ENCODE data around the gene SERPINB6.

SERPINB6 gene

DNA sequence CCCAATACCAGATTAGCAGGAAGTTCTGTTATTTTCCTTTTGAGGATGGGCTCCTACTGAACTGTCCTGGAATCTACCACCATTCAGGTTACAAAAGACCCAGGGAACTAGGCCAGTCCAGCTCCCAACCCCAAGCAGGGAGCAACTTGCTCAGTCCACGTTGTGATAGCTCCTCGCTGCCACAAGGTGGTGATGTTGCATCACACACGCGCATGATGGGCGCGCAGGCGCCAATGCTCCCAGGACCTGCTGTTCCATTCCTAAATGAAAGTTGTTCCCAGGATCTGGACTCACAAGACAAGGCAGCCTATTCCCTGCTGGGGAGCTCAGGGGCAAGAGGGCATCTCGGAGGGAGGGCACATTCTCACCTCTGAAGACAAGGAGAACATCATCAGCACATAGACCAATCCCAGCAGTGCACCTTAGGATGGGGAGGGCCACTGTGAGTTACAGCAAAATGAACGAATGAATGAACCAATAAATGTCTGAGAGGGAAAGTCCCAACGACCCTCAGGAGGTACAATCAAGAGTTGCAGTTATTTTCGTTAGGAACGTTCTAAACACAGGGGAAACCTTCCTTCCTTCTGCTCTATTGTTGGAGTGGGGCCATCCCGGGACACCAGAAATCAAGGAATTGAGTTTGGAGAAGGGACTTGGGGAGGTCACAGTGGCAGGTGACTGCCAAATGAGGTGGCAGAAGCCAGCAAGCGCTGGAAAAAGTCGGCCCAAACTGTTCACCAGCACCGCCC, 27.1 kb upstream of the SERPINB6 start:
- TF ChIP-seq, protein P1, sequence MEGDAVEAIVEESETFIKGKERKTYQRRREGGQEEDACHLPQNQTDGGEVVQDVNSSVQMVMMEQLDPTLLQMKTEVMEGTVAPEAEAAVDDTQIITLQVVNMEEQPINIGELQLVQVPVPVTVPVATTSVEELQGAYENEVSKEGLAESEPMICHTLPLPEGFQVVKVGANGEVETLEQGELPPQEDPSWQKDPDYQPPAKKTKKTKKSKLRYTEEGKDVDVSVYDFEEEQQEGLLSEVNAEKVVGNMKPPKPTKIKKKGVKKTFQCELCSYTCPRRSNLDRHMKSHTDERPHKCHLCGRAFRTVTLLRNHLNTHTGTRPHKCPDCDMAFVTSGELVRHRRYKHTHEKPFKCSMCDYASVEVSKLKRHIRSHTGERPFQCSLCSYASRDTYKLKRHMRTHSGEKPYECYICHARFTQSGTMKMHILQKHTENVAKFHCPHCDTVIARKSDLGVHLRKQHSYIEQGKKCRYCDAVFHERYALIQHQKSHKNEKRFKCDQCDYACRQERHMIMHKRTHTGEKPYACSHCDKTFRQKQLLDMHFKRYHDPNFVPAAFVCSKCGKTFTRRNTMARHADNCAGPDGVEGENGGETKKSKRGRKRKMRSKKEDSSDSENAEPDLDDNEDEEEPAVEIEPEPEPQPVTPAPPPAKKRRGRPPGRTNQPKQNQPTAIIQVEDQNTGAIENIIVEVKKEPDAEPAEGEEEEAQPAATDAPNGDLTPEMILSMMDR (conservative IDR thresholded peaks at IDR 0.05) = peak; percentile 73
- H3K27ac ChIP-seq = peak overlapping the region; percentile 25; the same call in 1 of the 2 replicates

DNA sequence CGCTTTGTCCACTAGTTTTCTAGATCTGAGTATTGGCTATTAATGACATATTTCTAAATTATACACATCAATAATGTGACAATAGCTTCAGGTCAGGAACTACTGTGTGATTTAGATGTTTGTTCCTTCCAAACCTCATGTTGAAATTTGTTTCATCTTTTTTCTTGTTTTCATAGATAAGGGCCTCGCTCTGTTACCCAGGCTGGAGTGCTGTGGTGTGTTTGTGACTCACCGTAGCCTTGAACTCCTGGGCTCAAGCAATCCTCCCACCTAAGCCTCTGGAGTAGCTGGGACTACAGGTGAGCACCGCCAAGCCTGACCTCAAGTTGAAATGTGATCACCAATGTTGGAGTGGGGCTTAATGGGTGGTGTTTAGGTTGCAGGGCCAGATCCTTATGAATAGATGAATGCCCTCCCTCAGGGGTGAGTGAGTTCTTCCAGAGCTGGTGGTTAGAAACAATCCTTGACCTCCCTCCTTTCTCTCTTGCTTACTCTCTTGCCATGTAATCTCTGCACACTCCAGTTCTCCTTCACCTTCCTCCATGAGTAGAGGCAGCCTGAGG, 22.5 kb upstream of the SERPINB6 start:
- TF ChIP-seq, protein P1 (conservative IDR thresholded peaks at IDR 0.05) = no peak
- no peak overlapping the region for H3K27ac ChIP-seq

DNA sequence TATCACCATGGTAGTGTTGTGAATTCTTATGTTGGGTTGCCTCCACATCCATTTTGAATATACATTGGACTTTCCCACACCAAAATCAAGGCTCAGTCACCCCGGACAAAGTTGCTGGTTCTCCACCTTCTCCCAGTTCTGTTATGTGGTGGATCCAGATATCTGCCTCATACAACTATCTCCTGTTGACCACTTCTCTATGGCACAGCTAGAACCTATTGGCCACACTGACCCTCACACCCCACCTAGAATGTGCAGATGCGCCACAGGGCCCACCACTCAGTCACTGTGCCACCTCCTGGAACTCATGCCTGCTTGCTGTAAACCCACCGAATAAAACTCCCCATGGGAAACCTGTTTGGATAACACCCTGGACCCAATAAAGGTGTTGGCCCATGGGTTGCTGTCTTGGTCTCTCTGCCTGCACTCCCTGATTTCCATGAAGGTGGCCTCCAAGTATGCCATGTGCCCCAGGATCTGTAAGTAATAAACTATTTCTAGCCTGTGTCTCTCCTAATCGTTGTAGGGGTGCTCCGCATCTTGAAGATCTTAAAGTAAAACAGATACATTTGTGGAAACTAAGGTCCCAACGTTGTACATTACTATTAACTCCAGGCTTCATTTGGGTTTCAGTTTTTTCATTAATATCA, 21.1 kb upstream of the SERPINB6 start:
- H3K27ac ChIP-seq = no peak overlapping the region
- TF ChIP-seq, protein P1 (conservative IDR thresholded peaks at IDR 0.05) = no peak

DNA sequence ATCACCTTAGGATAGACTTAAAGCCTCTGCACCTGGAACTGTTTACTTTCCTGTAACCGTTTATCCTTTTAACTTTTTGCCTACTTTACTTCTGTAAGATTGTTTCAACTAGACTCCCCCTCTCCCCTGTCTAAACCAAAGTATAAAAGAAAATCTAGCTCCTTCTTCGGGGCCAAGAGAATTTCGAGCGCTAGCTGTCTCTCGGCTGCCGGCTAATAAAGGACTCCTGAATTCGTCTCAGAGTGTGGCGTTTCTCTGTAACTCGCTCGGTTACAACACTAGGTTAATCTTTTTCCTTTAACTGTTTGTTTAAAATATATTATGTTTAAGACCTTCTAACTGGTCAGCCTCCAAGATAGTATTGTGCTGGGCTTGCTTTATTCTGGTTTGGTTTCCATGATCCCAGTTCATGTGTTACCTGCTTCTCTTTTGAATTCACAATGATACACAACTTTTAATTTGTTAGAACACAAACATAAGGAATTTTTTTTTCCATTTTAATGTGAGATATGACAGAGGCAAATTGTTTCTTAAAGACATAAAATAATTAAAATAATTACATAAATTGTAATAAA, 19.7 kb upstream of the SERPINB6 start:
- TF ChIP-seq, protein P1 (conservative IDR thresholded peaks at IDR 0.05) = no peak
- peak overlapping the region; percentile 91 for H3K27ac ChIP-seq

DNA sequence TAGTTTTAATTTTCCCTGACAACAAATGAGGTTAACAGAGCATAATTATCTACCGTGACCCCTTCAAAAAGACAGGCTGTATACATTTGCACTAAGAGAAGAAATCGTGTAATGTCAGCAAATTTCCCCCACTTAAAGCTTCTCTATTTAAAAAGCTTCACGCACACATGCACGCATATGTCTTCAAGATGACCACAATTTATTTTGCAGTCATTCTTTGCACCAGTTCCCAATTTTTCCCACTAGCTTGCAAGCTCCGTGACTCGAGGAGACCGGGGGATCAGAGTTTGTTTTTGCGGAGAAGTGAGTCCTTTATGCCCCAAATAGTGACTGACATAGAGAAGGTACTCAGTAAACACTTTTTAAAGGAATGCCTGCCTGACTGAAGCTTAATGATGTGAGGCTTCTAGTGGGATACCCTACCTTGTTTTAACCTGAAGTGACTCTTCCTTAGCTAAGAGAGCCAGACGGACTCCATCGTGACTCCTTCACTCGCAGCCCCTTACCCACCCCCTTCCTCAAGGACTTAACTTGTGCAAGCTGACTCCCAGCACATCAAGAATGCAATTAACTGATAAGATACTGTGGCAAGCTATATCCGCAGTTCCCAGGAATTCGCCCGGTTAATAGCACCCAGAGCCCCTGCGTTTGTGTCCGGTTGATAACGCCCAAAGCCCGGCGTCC, 19.0 kb upstream of the SERPINB6 start:
- H3K27ac ChIP-seq = peak overlapping the region; percentile 91
- TF ChIP-seq, protein P1 (conservative IDR thresholded peaks at IDR 0.05) = no peak

DNA sequence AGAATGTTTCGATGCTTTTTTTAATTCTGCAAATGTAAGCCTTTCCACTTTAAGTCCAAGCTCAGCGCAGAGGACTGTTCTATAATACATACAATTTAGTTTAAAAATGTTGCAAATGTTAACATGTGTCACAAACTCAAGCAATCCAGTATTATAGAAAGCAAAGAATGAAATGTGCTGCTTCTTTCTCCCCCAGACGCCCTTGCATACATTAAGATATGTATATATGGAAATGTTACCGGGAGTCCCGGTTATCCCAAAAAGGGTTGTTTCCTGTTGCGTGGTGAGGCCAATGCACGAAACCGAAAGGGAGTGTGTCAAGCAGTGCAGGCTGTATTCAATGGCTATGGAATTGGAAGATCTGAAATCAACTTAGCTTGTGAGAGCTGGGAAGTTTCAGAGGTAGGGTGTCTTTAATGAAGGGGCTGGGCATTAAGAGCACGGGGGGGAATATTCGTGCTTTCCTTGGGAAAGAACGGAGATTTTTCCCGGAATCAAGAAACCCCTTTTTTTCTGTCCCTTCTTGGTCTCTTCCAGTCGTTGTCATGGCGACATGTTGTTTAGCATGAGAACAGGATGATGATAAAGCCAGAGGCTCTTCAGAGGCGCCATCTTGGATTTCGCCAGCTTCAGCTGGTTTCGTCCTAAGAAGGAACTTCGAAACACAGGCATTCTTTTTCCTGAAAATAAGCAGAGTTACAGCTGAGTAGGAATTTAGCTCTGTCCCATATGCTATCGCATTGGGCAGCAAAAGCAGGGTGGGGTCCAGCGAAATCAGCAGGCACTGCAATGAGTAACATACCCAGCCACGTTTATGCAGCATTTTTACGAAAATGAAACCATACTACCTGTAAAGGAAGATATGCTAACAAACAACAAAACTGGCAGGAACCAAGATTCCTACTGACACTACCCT, 18.2 kb upstream of the SERPINB6 start:
- TF ChIP-seq, protein P1 (conservative IDR thresholded peaks at IDR 0.05) = peak; percentile 67
- H3K27ac ChIP-seq = peak overlapping the region; percentile 91

Data from VCaP (cell line).